IMR-90 (cell line): Measurements from ENCODE around the gene ACACA. TPM values are rescaled to one million over a fixed set of nuclear protein-coding genes. Genes with fewer than 3 reads are reported as not detected.

ENCODE experiments used
- ATAC-seq: fragments of 200-7000 bp; cut with Tn5 transposase; 2 replicates; pipeline ENCODE4 v1.9.1; 2020; ENCODE audit warnings: low read depth, mild to moderate bottlenecking, moderate library complexity
- BruUV-seq: library from RNA; stranded (reverse); fragments of 400-500 nt; replicated peaks from 2 replicates; lab custom pipeline; 2021; lab: Mats Ljungman, UMichigan
- CTCF ChIA-PET: fragments of 300-600 bp; formaldehyde crosslinking; extraction: SDS; loops from one replicate; lab custom pipeline; 2021; ENCODE audit warnings: antibody characterized with exemption; lab: Yijun Ruan, JAX
- POLR2A ChIA-PET: fragments of 300-600 bp; sonication (Branson Sonifier 250); formaldehyde crosslinking; loops from one replicate; lab custom pipeline; 2022; ENCODE audit warnings: antibody characterized with exemption; ENCODE audit not compliant: unreplicated experiment; lab: Charles Lee
- DNase-seq: peaks from one replicate; pipeline ENCODE4 v3.0.0; 2013
- H2AFZ ChIP-seq: replicated peaks from 2 replicates; pipeline ENCODE3; 2013; ENCODE audit warnings: low read length, mild to moderate bottlenecking; ENCODE audit not compliant: poor library complexity
- H2AK5ac ChIP-seq: 2 replicates; pipeline ENCODE4 v1.6.1; 2013; ENCODE audit warnings: low read depth, low read length, inconsistent platforms
- H2AK9ac ChIP-seq: replicated peaks from 2 replicates; pipeline ENCODE3; 2013; ENCODE audit warnings: mild to moderate bottlenecking, low read depth, low read length, moderate library complexity; ENCODE audit not compliant: poor library complexity
- H2BK120ac ChIP-seq: 2 replicates; pipeline ENCODE4 v1.6.1; 2013; ENCODE audit warnings: low read depth, low read length, inconsistent platforms
- H2BK15ac ChIP-seq: 3 replicates; pipeline ENCODE4 v1.6.1; 2013; ENCODE audit warnings: low read depth, low read length, inconsistent platforms
- H2BK20ac ChIP-seq: 2 replicates; pipeline ENCODE4 v1.6.1; 2013; ENCODE audit warnings: low read depth, mild to moderate bottlenecking, inconsistent platforms, low read length, moderate library complexity
- H2BK5ac ChIP-seq: 2 replicates; pipeline ENCODE4 v1.6.1; 2013; ENCODE audit warnings: mild to moderate bottlenecking, low read depth, low read length, inconsistent platforms; ENCODE audit not compliant: poor library complexity, severe bottlenecking
- H3K14ac ChIP-seq: replicated peaks from 2 replicates; pipeline ENCODE4 v1.6.1; 2013; ENCODE audit warnings: low read depth, low read length, inconsistent platforms
- H3K18ac ChIP-seq: 2 replicates; pipeline ENCODE4 v1.6.1; 2013; ENCODE audit warnings: low read depth, low read length, control low read depth
- H3K23ac ChIP-seq: 2 replicates; pipeline ENCODE4 v1.6.1; 2013; ENCODE audit warnings: low read depth, low read length, inconsistent platforms
- H3K27ac ChIP-seq: 2 replicates; pipeline ENCODE4 v1.5.1; 2013; ENCODE audit warnings: mild to moderate bottlenecking, control low read depth, low read length; ENCODE audit not compliant: insufficient read depth
- H3K27me3 ChIP-seq: 2 replicates; pipeline ENCODE4 v1.6.1; 2013; ENCODE audit warnings: low read length; ENCODE audit not compliant: control insufficient read depth, insufficient read depth
- H3K36me3 ChIP-seq: 2 replicates; pipeline ENCODE4 v1.6.1; 2013; ENCODE audit warnings: low read length, mixed read lengths; ENCODE audit not compliant: control insufficient read depth, insufficient read depth
- H3K4ac ChIP-seq: 2 replicates; pipeline ENCODE4 v1.6.1; 2013; ENCODE audit warnings: low read depth, low read length, inconsistent platforms
- H3K4me1 ChIP-seq: 2 replicates; pipeline ENCODE4 v1.6.1; 2013; ENCODE audit warnings: low read length, mixed read lengths; ENCODE audit not compliant: control insufficient read depth, insufficient read depth
- H3K4me2 ChIP-seq: 2 replicates; pipeline ENCODE4 v1.6.1; 2013; ENCODE audit warnings: low read depth, mild to moderate bottlenecking, control low read depth, low read length, moderate library complexity
- H3K4me3 ChIP-seq: 2 replicates; pipeline ENCODE4 v1.5.1; 2013; ENCODE audit warnings: low read depth, mild to moderate bottlenecking, control low read depth, low read length, moderate library complexity; ENCODE audit not compliant: insufficient read depth
- H3K56ac ChIP-seq: 2 replicates; pipeline ENCODE4 v1.6.1; 2013; ENCODE audit warnings: low read length, inconsistent platforms; ENCODE audit not compliant: insufficient read depth; ENCODE audit errors: extremely low read depth
- H3K79me1 ChIP-seq, 2 experiments: 2 replicates each; pipeline ENCODE4 v1.6.1; 2013; ENCODE audit warnings: low read length in 2 of 2, inconsistent platforms in 1 of 2, low read depth in 1 of 2
- H3K9ac ChIP-seq: 2 replicates; pipeline ENCODE4 v1.6.1; 2013; ENCODE audit warnings: low read depth, low read length, control low read depth
- H3K9me1 ChIP-seq: 2 replicates; pipeline ENCODE4 v1.6.1; 2013; ENCODE audit warnings: low read length, inconsistent platforms; ENCODE audit not compliant: insufficient read depth
- H3K9me3 ChIP-seq: 2 replicates; pipeline ENCODE4 v1.6.1; 2013; ENCODE audit warnings: low read length; ENCODE audit not compliant: control insufficient read depth, insufficient read depth
- H4K20me1 ChIP-seq: 2 replicates; pipeline ENCODE4 v1.6.1; 2013; ENCODE audit warnings: low read length, inconsistent platforms; ENCODE audit not compliant: insufficient read depth
- H4K5ac ChIP-seq: 2 replicates; pipeline ENCODE4 v1.6.1; 2013; ENCODE audit warnings: mild to moderate bottlenecking, low read depth, low read length, control low read depth
- H4K8ac ChIP-seq, 2 experiments: 2 replicates each; pipeline ENCODE4 v1.6.1; 2013; ENCODE audit warnings: low read depth in 2 of 2, low read length in 2 of 2, control low read depth in 1 of 2, inconsistent platforms in 1 of 2
- H4K91ac ChIP-seq: 2 replicates; pipeline ENCODE4 v1.6.1; 2013; ENCODE audit warnings: low read depth, low read length, inconsistent platforms; ENCODE audit not compliant: insufficient read depth
- BHLHE40 ChIP-seq: fragments of 150-350 bp; IDR thresholded peaks from 2 replicates; pipeline ENCODE4 v1.6.1; 2016; ENCODE audit warnings: mild to moderate bottlenecking, low read depth, low read length
- CHD1 ChIP-seq: IDR thresholded peaks from 2 replicates; pipeline ENCODE4 v1.6.1; 2012; ENCODE audit warnings: low read depth, low read length, improper control_type of control experiment
- CTCF ChIP-seq: conservative IDR thresholded peaks from 2 replicates; pipeline ENCODE4 v1.5.1; 2012; ENCODE audit warnings: mild to moderate bottlenecking, low read depth, low read length, improper control_type of control experiment
- ELK1 ChIP-seq: fragments of 150-350 bp; IDR thresholded peaks from 2 replicates; pipeline ENCODE4 v1.6.1; 2016; ENCODE audit warnings: low read depth, mild to moderate bottlenecking, low read length, moderate library complexity, borderline replicate concordance
- MAFK ChIP-seq: IDR thresholded peaks from 2 replicates; pipeline ENCODE4 v1.6.1; 2012; ENCODE audit warnings: low read depth, low read length, improper control_type of control experiment
- MAZ ChIP-seq: IDR thresholded peaks from 2 replicates; pipeline ENCODE4 v1.6.1; 2012; ENCODE audit warnings: low read depth, mild to moderate bottlenecking, low read length, improper control_type of control experiment, moderate library complexity, borderline replicate concordance
- NFE2L2 ChIP-seq: fragments of 150-350 bp; IDR thresholded peaks from 2 replicates; pipeline ENCODE4 v1.6.1; 2016; ENCODE audit warnings: low read depth, mild to moderate bottlenecking, low read length
- RAD21 ChIP-seq: IDR thresholded peaks from 2 replicates; pipeline ENCODE4 v1.6.1; 2012; ENCODE audit warnings: low read length, improper control_type of control experiment
- RFX5 ChIP-seq: IDR thresholded peaks from 2 replicates; pipeline ENCODE4 v1.8.0; 2012; ENCODE audit warnings: low read depth, mild to moderate bottlenecking, low read length, moderate library complexity
- WGBS, 2 experiments: methylation state at CpG; one replicate each; pipeline versions ENCODE4 v1.1.5 to v1.1.7; 2013; ENCODE audit warnings: missing lambda C conversion rate in 2 of 2; ENCODE audit not compliant: insufficient read length in 1 of 2; ENCODE audit errors: extremely low coverage in 2 of 2; 5-methylcytosine and 5-hydroxymethylcytosine counted together
- dilution Hi-C: fragments of 300-500 bp; cut with HindIII; formaldehyde crosslinking; loops from one replicate; pipeline ENCODE4 v1.14.3; 2018; ENCODE audit warnings: low sequenced_read_pairs; ENCODE audit not compliant: unreplicated experiment
- in situ Hi-C: fragments of 300-500 bp; cut with MboI; formaldehyde crosslinking; loops from 3 replicates; pipeline ENCODE4 v1.14.3; 2019; ENCODE audit warnings: low sequenced_read_pairs, inconsistent platforms, mixed read lengths
- intact Hi-C: fragments of 100-400 bp; cut with micrococcal nuclease; formaldehyde crosslinking; loops from 2 replicates; pipeline ENCODE4 v1.10.0; 2022
- polyA plus RNA-seq, 3 experiments: library from polyadenylated mRNA; depleted of rRNA; stranded (reverse); fragments of >200 nt; gene quantifications; 2 replicates each; pipeline ENCODE4 v1.2.3, GENCODE V29; 2012; ENCODE audit warnings: low replicate concordance in 1 of 3
- total RNA-seq: library from RNA; depleted of rRNA; stranded (reverse); fragments of >200 nt; gene quantifications from 2 replicates; pipeline ENCODE4 v1.2.3, GENCODE V29; 2012

Gene ACACA
- total and polyA plus RNA-seq, 2 of the 4 experiments (the other 2 are of a cell fraction): 21.3 to 39.1 TPM

DNA sequence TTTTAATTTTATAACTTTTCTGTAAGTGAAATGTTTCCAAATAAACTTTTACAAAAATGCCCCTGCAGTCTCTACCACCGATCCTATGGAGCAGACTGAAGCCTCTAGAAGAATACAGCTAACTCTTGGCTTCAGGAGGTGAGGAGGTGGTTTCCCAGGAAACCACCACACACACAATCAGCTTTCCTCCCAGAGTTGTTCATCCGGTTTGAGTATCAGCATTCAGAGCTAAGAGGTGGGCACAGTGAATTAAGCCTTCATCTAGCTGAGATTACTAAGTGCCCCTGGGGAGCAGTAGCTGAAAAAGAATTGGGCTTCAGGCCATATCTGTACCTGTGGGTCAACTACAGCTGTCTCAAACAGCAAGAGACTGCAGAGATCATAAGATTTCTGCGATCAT, 318.2 kb downstream of the ACACA start:
- no CpG with 5 or more reads among the region's 3 CpGs for WGBS, 2 experiments
- POLR2A ChIA-PET: no interaction called here
- H2AK5ac ChIP-seq: no peak overlapping the region
- no peak overlapping the region for H2AFZ ChIP-seq
- no peak overlapping the region for H2AK9ac ChIP-seq
- H2BK5ac ChIP-seq: no peak overlapping the region
- no peak for DNase-seq
- H2BK15ac ChIP-seq: no peak overlapping the region
- H3K23ac ChIP-seq: no peak overlapping the region
- no peak overlapping the region for H3K9ac ChIP-seq
- no peak overlapping the region for H3K18ac ChIP-seq
- ATAC-seq: no peak
- CTCF ChIA-PET: no interaction called here
- in situ Hi-C loops (no loop called here), intact Hi-C loops (no loop called here), dilution Hi-C loops (no loop called here)
- H2BK20ac ChIP-seq: no peak overlapping the region
- H4K5ac ChIP-seq: no peak overlapping the region
- H3K27me3 ChIP-seq: no peaks in the 10 kb centered on the region
- H3K56ac ChIP-seq: no peak overlapping the region
- BruUV-seq: no TSS peak
- H3K27ac ChIP-seq: no peak overlapping the region
- no peaks in the 10 kb centered on the region for H3K79me1 ChIP-seq
- H3K4me1 ChIP-seq: no peaks in the 10 kb centered on the region
- no peak overlapping the region for H3K4me2 ChIP-seq
- TF ChIP-seq ELK1 (no peak), MAZ (no peak), CHD1 (no peak), CTCF (no peak), BHLHE40 (no peak), NFE2L2 (no peak), MAFK (no peak), RFX5 (no peak), RAD21 (no peak)
- peaks cover 13% of the 10 kb centered on the region; the same call in 1 of the 2 replicates for H3K9me1 ChIP-seq
- no peak overlapping the region for H2BK120ac ChIP-seq
- H3K36me3 ChIP-seq: peaks cover 21% of the 10 kb centered on the region
- no peaks in the 10 kb centered on the region for H4K20me1 ChIP-seq
- H3K4ac ChIP-seq: no peak overlapping the region
- H3K4me3 ChIP-seq: no peak overlapping the region
- no peaks in the 10 kb centered on the region for H3K9me3 ChIP-seq
- no peak overlapping the region for H4K8ac ChIP-seq
- H4K91ac ChIP-seq: no peak overlapping the region
- H3K14ac ChIP-seq: no peak overlapping the region
